H54 (cell line): ENCODE data around the gene GJD4.

Experiments used
- DNase-seq: peaks from one replicate; pipeline ENCODE4 v3.0.0; 2011; ENCODE audit warnings: low spot score, mixed read lengths; ENCODE audit not compliant: insufficient read length
- FAIRE-seq: peaks from 3 replicates; lab custom pipeline; 2011; peaks lifted over from hg19 to GRCh38; lab: Jason Lieb, UNC
- POLR2A ChIP-seq: IDR thresholded peaks from 2 replicates; pipeline ENCODE4 v1.6.1; 2011; ENCODE audit warnings: low read depth, mild to moderate bottlenecking, low read length

GJD4 gene

GRCh38 chr10:35614312-35614711 is 9.2 kb downstream of the GJD4 start:
- no peak for TF ChIP-seq POLR2A
- FAIRE-seq (no peak), DNase-seq (no peak)

GRCh38 chr10:35626971-35627507 is 21.9 kb downstream of the GJD4 start:
- TF ChIP-seq POLR2A = no peak
- DNase-seq (no peak), FAIRE-seq (no peak)

- DNase-seq = no peak
- FAIRE-seq = no peak
- no peak for TF ChIP-seq POLR2A
Observed at GRCh38 chr10:35631404-35631803, 26.3 kb downstream of the GJD4 start.

- no peak for FAIRE-seq
- no peak for DNase-seq
- no peak for TF ChIP-seq POLR2A
Observed at GRCh38 chr10:35632027-35632426, 26.9 kb downstream of the GJD4 start.

- FAIRE-seq = no peak
- DNase-seq = no peak
- TF ChIP-seq POLR2A = no peak
Observed at GRCh38 chr10:35633006-35633980, 28.2 kb downstream of the GJD4 start.

GRCh38 chr10:35635576-35635975 is 30.4 kb downstream of the GJD4 start:
- DNase-seq = peak; percentile 51
- FAIRE-seq = peak; percentile 85
- no peak for TF ChIP-seq POLR2A

- no peak for TF ChIP-seq POLR2A
- DNase-seq (no peak), FAIRE-seq (no peak)
Observed at GRCh38 chr10:35636956-35637355, 31.8 kb downstream of the GJD4 start.

GRCh38 chr10:35637462-35637861 is 32.3 kb downstream of the GJD4 start:
- FAIRE-seq = no peak
- no peak for DNase-seq
- no peak for TF ChIP-seq POLR2A

- no peak for DNase-seq
- TF ChIP-seq POLR2A = no peak
- no peak for FAIRE-seq
Observed at GRCh38 chr10:35638101-35638500, 33.0 kb downstream of the GJD4 start.

- FAIRE-seq (no peak), DNase-seq (no peak)
- no peak for TF ChIP-seq POLR2A
Observed at GRCh38 chr10:35639021-35639727, 34.0 kb downstream of the GJD4 start.

- TF ChIP-seq POLR2A = no peak
- DNase-seq (no peak), FAIRE-seq (no peak)
Observed at GRCh38 chr10:35639728-35640401, 34.7 kb downstream of the GJD4 start.

GRCh38 chr10:35640474-35640873 is 35.3 kb downstream of the GJD4 start:
- no peak for FAIRE-seq
- no peak for TF ChIP-seq POLR2A
- DNase-seq = peak; percentile 55

- peak; percentile 6; the same call in 1 of the 2 replicates for TF ChIP-seq POLR2A
- FAIRE-seq (no peak), DNase-seq (peak; percentile 50)
Observed at GRCh38 chr10:35640951-35641675, 36.0 kb downstream of the GJD4 start.

- FAIRE-seq = no peak
- TF ChIP-seq POLR2A = no peak
- DNase-seq = peak; percentile 52
Observed at GRCh38 chr10:35641676-35642034, 36.5 kb downstream of the GJD4 start.
